Activated CD8-positive, alpha-beta T cell treated with anti-CD3 and anti-CD28 coated beads for 36 hours (primary cell): ENCODE measurements around the gene PREX1. TPM values are rescaled to one million over a fixed set of nuclear protein-coding genes. Genes with fewer than 3 reads are reported as not detected.

Experiments used
- ATAC-seq: fragments of 200-7000 bp; cut with Tn5 transposase; one replicate; pipeline ENCODE4 v1.10.0; 2021; ENCODE audit warnings: mild to moderate bottlenecking, moderate library complexity
- CTCF ChIA-PET: fragments of 350-600 bp; sonication (Branson Sonifier 250); formaldehyde crosslinking; loops from one replicate; lab custom pipeline; 2021; ENCODE audit warnings: antibody characterized with exemption; lab: Charles Lee
- POLR2A ChIA-PET: fragments of 350-600 bp; sonication (Branson Sonifier 250); formaldehyde crosslinking; loops from one replicate; lab custom pipeline; 2021; ENCODE audit warnings: antibody characterized with exemption; lab: Charles Lee
- DNase-seq: peaks from one replicate; pipeline ENCODE4 v3.0.0-alpha.2; 2020
- H3K27ac Mint-ChIP-seq: one replicate; pipeline ENCODE4 v1.8.0; 2021; ENCODE audit warnings: mild to moderate bottlenecking, mixed read lengths
- H3K27me3 Mint-ChIP-seq: one replicate; pipeline ENCODE4 v1.8.0; 2021; ENCODE audit warnings: mixed read lengths
- H3K36me3 Mint-ChIP-seq: one replicate; pipeline ENCODE4 v1.8.0; 2021; ENCODE audit warnings: low read depth, mixed read lengths
- H3K4me1 Mint-ChIP-seq: one replicate; pipeline ENCODE4 v1.8.0; 2021; ENCODE audit warnings: low read depth, mixed read lengths
- H3K4me3 Mint-ChIP-seq: one replicate; pipeline ENCODE4 v1.8.0; 2021; ENCODE audit warnings: mild to moderate bottlenecking, moderate library complexity, mixed read lengths
- H3K9me3 Mint-ChIP-seq: one replicate; pipeline ENCODE4 v1.8.0; 2021; ENCODE audit warnings: mixed read lengths
- intact Hi-C: fragments of 100-400 bp; cut with micrococcal nuclease; formaldehyde crosslinking; loops from one replicate; pipeline ENCODE4 v1.10.0; 2022
- total RNA-seq, 2 experiments: library from RNA; stranded (reverse); gene quantifications; one replicate each; pipeline ENCODE4 v1.2.3, GENCODE V29; 2021
- TF ChIP-seq, protein P1 (sequence below): fragments of 200-600 bp; IDR thresholded peaks from one replicate; pipeline ENCODE4 v1.8.0; 2022; ENCODE audit warnings: antibody characterized with exemption, mild to moderate bottlenecking

Gene PREX1
- total RNA-seq, 2 experiments from 2014 or later, result 79.7 to 80.5 TPM

DNA sequence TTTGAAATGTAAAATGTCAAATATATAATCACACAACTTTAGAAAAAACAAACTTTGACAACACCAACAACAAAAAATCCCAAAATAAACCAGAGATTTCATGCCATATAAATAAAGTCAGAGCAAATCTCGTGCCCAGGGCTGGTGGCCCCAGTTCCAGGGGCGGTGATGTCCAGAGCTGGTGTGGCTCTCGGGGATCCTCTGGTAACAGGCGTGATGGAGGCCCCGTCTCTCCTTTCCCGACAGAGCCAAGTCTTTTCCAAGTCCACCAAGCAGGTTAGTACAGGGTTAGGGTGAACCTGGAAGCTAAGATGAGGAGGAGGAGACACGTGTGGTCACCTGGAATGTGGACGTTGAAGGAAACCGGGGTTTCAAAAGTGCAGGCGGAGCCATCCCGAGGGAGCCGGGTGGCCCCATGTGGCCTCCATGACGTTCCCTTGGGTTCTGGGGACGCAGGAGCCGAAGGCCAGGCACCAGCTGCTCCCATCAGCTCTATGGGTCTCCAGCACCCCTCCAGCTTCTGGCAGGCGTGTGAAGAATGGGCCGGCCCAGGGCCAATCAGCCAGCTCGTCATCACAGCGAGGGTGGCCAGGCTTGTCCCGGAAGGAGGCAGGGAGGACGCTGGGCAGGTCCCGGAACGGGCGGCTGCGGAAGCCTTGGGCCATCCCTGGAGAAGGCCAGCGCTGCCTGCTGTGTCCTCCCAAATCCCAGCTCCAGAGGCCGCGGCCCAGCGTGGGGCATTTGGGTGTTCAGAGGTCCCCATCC, 202.5 kb downstream of the PREX1 start:
- Mint-ChIP-seq H3K27ac (no peak overlapping the region), H3K27me3 (no peaks in the 10 kb centered on the region), H3K4me1 (peaks cover 16% of the 10 kb centered on the region), H3K36me3 (peaks cover 17% of the 10 kb centered on the region), H3K4me3 (no peak overlapping the region), H3K9me3 (no peaks in the 10 kb centered on the region)
- POLR2A ChIA-PET, result no interaction called here
- DNase-seq, result no peak
- no peak for ATAC-seq
- CTCF ChIA-PET, result interaction anchor here (1.6 kb wide), 1 partner anchor 10 kb away, joined by 6 read pairs; no protein-coding TSS in a partner anchor
- intact Hi-C loops, result no loop called here
- TF ChIP-seq, protein P1, sequence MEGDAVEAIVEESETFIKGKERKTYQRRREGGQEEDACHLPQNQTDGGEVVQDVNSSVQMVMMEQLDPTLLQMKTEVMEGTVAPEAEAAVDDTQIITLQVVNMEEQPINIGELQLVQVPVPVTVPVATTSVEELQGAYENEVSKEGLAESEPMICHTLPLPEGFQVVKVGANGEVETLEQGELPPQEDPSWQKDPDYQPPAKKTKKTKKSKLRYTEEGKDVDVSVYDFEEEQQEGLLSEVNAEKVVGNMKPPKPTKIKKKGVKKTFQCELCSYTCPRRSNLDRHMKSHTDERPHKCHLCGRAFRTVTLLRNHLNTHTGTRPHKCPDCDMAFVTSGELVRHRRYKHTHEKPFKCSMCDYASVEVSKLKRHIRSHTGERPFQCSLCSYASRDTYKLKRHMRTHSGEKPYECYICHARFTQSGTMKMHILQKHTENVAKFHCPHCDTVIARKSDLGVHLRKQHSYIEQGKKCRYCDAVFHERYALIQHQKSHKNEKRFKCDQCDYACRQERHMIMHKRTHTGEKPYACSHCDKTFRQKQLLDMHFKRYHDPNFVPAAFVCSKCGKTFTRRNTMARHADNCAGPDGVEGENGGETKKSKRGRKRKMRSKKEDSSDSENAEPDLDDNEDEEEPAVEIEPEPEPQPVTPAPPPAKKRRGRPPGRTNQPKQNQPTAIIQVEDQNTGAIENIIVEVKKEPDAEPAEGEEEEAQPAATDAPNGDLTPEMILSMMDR, result no peak

DNA sequence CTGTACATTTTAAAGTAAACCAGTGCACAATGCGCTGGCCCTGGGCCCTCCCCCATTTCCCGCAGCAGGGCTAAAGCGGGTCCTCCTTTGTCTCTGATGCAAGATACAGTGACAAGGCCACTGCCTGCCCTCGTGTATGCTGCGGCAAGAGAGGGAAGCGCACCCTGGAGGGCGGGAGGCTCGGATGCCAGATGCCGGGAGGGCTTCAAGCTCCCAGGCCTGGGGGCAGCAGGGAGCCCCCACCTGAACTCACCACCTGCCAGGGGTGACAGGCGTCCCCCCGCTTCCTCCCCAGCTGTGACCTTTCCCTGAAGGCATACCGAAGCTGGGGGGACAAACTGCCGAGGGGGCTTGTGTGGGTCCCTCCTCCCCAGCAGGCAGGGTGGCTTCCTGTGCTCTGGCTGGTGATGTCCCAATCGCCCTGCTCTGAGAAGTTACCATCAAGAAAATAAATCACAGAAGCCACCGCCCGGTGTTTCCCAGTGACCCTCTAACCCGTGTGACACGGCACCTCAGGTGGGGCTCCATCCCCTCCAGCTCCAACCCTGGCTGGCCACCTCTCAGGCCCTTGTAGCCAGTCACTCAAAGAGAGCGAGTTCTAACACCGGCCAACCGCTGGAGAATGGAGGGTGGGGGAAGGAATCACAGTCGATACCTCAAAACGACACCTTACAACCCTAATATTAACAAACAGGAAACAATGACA, 203.3 kb downstream of the PREX1 start:
- Mint-ChIP-seq H3K27me3 (no peaks in the 10 kb centered on the region), H3K4me3 (no peak overlapping the region), H3K9me3 (no peaks in the 10 kb centered on the region), H3K27ac (no peak overlapping the region), H3K36me3 (peaks cover 16% of the 10 kb centered on the region), H3K4me1 (peaks cover 16% of the 10 kb centered on the region)
- POLR2A ChIA-PET, result no interaction called here
- intact Hi-C loops, result loop anchor here (5.0 kb wide), 1 partner anchor 947 kb away; no protein-coding TSS in a partner anchor
- CTCF ChIA-PET, result interaction anchor here (0.6 to 1.6 kb wide), 2 partner anchors 11 to 281 kb away, joined by 3 to 6 read pairs; no protein-coding TSS in a partner anchor
- no peak for ATAC-seq
- DNase-seq, result no peak
- TF ChIP-seq, protein P1, result no peak

DNA sequence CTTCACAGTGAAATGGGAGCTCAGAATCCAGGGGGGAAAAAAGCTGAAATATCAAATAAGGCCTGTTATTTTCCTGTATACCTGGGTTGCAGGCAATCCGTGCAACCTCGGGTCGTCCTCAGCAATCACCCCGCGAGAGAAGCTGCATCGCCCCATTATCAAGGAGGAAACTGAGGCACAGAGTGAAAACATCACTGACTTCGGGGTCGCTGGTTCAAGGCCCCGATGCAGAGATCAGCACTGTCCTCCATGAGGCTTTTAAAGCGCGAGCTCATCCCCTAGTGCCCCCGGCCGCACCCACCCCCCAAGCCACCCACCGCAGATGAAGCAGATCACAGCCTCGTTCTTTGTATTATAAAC, 203.9 kb downstream of the PREX1 start:
- H3K27me3 Mint-ChIP-seq, result no peaks in the 10 kb centered on the region
- no peak overlapping the region for H3K27ac Mint-ChIP-seq
- H3K36me3 Mint-ChIP-seq, result peaks cover 16% of the 10 kb centered on the region
- ChIA-PET POLR2A (no interaction called here), CTCF (interaction anchor here (0.6 kb wide), 1 partner anchor 282 kb away, joined by 3 read pairs; no protein-coding TSS in a partner anchor)
- ATAC-seq, result no peak
- DNase-seq, result no peak
- no peak overlapping the region for H3K4me3 Mint-ChIP-seq
- peaks cover 16% of the 10 kb centered on the region for H3K4me1 Mint-ChIP-seq
- TF ChIP-seq, protein P1, result no peak
- intact Hi-C loops, result loop anchor here (5.0 kb wide), 1 partner anchor 947 kb away; no protein-coding TSS in a partner anchor
- no peaks in the 10 kb centered on the region for H3K9me3 Mint-ChIP-seq

DNA sequence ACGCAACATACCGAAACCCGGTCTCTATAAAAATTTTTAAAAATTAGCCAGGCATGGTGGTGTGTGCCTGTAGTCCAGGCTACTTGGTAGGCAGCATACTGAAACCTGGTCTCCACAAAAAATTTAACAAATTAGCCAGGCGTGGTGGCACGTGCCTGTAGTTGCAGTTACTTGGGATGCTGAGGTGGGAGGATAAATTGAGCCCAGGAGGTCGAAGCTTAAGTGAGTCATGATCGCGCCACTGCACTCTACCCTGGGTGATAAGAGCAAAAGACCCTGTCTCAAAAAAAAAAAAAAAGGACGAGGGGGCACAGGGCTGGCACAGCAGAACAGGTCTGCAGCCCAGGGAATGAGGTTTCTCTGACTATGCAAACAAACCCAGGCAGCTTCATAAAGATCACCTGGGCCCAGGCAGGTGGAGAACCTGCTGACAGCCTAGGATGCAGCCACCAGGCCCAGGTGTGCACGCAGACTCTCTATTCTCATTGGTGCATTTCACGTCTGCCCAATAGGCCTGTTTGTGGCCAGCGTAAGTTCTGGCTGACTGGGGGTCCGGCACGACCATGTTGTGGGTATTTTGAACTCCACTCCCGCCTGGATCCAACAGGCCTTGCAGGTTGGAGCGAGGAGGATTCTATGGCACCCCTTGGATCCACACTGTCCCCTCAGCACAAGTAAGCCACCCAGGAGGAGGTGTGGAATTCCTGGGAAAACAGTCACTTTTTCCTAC, 204.5 kb downstream of the PREX1 start:
- no peak for ATAC-seq
- peaks cover 12% of the 10 kb centered on the region for H3K36me3 Mint-ChIP-seq
- ChIA-PET CTCF (no interaction called here), POLR2A (no interaction called here)
- peaks cover 16% of the 10 kb centered on the region for H3K4me1 Mint-ChIP-seq
- H3K27me3 Mint-ChIP-seq, result no peaks in the 10 kb centered on the region
- H3K4me3 Mint-ChIP-seq, result no peak overlapping the region
- intact Hi-C loops, result loop anchor here (5.0 kb wide), 1 partner anchor 946 kb away; no protein-coding TSS in a partner anchor
- no peak for DNase-seq
- TF ChIP-seq, protein P1, result no peak
- H3K27ac Mint-ChIP-seq, result no peak overlapping the region
- no peaks in the 10 kb centered on the region for H3K9me3 Mint-ChIP-seq
